Middle frontal gyrus (tissue), 1 donor: ENCODE results near the gene REV3L.

Source experiments
- DNase-seq: peaks from one replicate; pipeline ENCODE4 v3.0.0-alpha.2; 2015; ENCODE audit warnings: low spot score; ENCODE audit errors: extremely low spot score

The REV3L gene

GRCh38 chr6:111423960-111424846, 58.8 kb downstream of the REV3L start:
- DNase-seq: peak; percentile 11

GRCh38 chr6:111423055-111423633, 59.9 kb downstream of the REV3L start:
- no peak for DNase-seq

- DNase-seq: no peak
These were observed 63.9 kb downstream of the REV3L start for GRCh38 chr6:111418971-111419693.

DNA sequence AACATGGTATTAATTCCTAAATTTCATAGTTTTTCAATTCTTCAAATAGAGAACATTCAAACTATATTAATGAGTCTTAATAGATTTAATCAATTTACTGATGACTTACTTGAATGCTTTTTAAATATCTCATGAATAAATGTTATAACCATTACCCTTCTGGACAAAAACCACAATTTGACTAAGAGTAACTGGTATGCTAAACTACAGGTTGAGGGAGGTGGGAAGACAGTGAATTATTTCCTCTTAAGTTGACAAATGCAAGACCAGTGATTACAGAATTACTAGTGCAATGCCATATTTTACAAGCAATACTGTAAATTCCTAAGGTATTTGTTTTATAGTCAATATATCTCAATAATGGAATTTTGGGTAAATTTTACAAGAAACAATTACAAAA, 65.1 kb downstream of the REV3L start:
- no peak for DNase-seq

- peak; percentile 37 for DNase-seq
These were observed 65.8 kb downstream of the REV3L start for GRCh38 chr6:111417181-111417585.

- DNase-seq: no peak
These were observed 66.5 kb downstream of the REV3L start for GRCh38 chr6:111416529-111416928.

- no peak for DNase-seq
These were observed 68.6 kb downstream of the REV3L start for GRCh38 chr6:111414373-111414772.

GRCh38 chr6:111411978-111412566, 70.9 kb downstream of the REV3L start:
- DNase-seq: no peak

DNA sequence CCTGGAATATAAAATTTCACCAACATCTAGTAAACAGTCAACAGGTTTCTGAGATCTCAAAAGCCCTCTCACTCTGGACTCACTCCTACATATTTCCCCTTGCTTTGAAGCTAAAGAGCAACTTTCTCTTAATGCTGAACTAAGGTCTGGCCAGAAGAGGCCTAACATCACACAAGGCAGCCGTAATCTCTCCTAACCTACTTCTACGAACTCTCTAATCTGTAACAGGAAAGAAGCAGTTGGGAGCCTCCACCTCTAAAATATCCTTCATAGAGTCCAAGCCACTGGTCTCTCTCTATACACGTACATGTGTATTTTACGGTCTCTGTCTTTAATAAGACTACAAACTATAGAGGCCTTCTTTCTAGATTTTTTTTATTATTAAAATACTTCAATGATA, 72.0 kb downstream of the REV3L start:
- no peak for DNase-seq

GRCh38 chr6:111410371-111410770, 72.6 kb downstream of the REV3L start:
- DNase-seq: no peak

- DNase-seq: no peak
These were observed 73.6 kb downstream of the REV3L start for GRCh38 chr6:111409430-111409829.

- no peak for DNase-seq
These were observed 75.3 kb downstream of the REV3L start for GRCh38 chr6:111407686-111408085.

DNA sequence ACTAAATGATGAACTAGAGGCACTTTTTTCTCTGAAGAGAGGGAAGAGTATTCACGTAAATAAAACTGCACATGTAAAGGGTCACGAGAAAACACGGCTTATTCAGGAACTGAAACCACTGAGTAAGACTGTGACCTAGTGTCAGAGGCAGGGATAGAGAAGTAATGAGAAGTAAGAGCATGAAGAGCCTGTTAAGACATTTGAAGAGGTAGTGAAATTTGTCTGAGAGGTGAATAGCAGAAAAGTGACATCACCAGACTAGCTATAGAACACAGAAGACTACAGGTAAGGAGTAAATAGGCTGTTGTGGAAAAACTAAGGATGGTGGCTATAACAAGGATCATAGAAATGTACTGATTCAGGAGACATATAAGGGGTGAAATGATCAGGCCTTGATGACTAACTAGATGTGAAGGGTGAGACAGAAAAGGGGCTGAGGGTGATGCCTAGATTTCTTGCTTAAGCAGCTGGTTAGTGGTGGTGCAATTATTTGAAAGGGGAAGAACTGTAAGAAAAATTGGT, 76.8 kb downstream of the REV3L start:
- DNase-seq: no peak

GRCh38 chr6:111403388-111403787, 79.6 kb downstream of the REV3L start:
- no peak for DNase-seq

DNA sequence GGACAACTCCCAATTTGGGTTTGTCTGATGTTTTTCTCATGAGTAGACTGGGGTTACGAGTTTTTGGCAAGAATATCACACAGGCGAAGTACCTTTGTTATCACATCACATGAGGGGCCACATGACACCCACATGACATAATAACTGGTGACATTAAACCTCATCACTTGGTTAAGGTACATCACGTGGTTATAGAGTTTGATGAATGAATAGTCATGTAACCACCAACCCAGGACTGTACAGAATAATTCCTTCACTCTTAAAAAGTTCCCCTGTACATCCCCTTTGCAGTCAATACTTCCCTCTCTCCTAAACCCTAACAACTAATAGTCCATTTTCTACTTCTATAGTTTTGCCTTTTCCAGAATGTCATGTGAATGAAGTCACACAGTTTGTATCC, 83.4 kb downstream of the REV3L start:
- DNase-seq: no peak

GRCh38 chr6:111388681-111389080, 94.3 kb downstream of the REV3L start:
- no peak for DNase-seq

- DNase-seq: no peak
These were observed 100.3 kb downstream of the REV3L start for GRCh38 chr6:111382476-111383294.

DNA sequence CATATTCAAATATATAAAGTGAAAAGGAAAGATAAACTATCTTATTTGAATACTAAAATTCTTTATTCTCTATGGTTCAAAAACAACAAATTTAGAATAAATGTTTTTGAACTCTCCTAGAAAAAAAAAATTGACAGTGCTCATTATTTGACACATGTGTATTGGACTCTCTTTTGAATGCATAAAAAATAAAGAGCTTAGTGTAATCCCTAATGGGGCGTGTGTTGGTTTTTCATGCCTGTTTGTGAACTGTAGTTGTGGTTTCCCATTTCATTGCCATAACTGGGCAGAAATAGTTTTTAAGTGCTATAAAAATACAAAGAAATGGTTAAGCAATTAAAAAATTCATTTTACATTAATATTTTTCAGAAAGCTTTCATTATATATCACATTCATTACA, 101.3 kb downstream of the REV3L start:
- DNase-seq: no peak

DNA sequence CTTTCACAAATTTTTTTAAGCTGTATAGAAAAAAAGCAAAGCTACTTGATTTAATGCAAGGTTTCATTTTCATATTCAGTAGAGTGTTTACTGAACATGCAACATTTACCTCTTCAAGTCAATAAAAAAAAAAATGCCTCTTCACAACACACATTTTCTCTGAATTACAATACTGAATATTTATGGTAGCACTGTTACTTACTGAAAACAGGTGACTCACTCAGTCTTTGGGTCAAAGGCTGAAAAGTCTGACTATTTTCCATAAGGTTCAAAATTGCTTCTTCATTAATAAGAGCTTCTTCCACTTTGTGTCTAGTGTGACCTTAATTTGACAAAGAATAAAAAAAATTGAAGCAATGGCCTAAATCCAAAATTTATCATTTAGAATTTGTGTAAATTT, 101.9 kb downstream of the REV3L start:
- DNase-seq: no peak

DNA sequence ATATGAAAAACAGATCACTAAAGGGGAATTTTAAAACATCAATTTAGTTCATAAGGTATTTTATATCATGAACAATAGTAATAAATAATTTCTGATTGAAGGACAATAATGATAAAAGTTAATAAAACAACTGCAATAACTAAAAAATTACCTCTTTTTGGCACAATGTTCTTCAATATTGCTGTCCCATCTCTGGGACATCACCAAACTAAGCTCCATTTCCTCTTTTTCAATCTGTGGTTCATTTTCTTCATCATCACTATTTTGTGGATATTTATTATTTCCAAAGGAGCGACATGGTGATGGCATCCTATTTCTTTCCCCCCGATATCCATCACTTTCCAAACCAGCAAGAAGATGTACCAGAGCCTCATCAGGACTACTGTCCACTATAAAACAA, 103.2 kb downstream of the REV3L start:
- DNase-seq: no peak

GRCh38 chr6:111379302-111379701, 103.7 kb downstream of the REV3L start:
- DNase-seq: no peak
